Fibroblast of lung (primary cell): ENCODE data around the gene RBFOX1. TPM values are rescaled to one million over a fixed set of nuclear protein-coding genes. Genes with fewer than 3 reads are reported as not detected.

Experiments used
- DNase-seq, 2 donors: peaks; one replicate each; pipeline versions ENCODE4 v3.0.0 to v3.0.0-alpha.2; 2010; ENCODE audit warnings: low read depth in 2 of 2
- H2AFZ ChIP-seq: 2 replicates; pipeline ENCODE4 v1.5.1; 2012; ENCODE audit warnings: low read length, control low read depth, inconsistent platforms
- H3K27ac ChIP-seq: 2 replicates; pipeline ENCODE4 v1.5.1; 2011; ENCODE audit warnings: low read length, control low read depth; ENCODE audit not compliant: insufficient read depth
- H3K27me3 ChIP-seq: 2 replicates; pipeline ENCODE4 v1.5.1; 2011; ENCODE audit warnings: mild to moderate bottlenecking, low read length; ENCODE audit not compliant: control insufficient read depth, insufficient read depth
- H3K36me3 ChIP-seq: 2 replicates; pipeline ENCODE4 v1.5.1; 2011; ENCODE audit warnings: low read length; ENCODE audit not compliant: control insufficient read depth, insufficient read depth
- H3K4me1 ChIP-seq: 2 replicates; pipeline ENCODE4 v1.5.1; 2011; ENCODE audit warnings: low read length; ENCODE audit not compliant: control insufficient read depth, insufficient read depth; ENCODE audit errors: extremely low read depth
- H3K4me2 ChIP-seq: 2 replicates; pipeline ENCODE4 v1.5.1; 2011; ENCODE audit warnings: low read length, control low read depth; ENCODE audit not compliant: insufficient read depth; ENCODE audit errors: extremely low read depth
- H3K4me3 ChIP-seq, 4 experiments: fragments of 200-600 bp in 1 of 4; sonication (generic) in 1 of 4; replicated peaks in 1 of 4; 2 replicates each; pipeline ENCODE4 v1.5.1; 2011 to 2016; ENCODE audit warnings: low read length in 4 of 4, low read depth in 3 of 4, mild to moderate bottlenecking in 3 of 4, control low read depth in 2 of 4, inconsistent platforms in 1 of 4, mixed read lengths in 1 of 4; ENCODE audit not compliant: insufficient read depth in 1 of 4; ENCODE audit errors: control extremely low read depth in 1 of 4
- H3K79me2 ChIP-seq: 2 replicates; pipeline ENCODE4 v1.5.1; 2012; ENCODE audit warnings: mild to moderate bottlenecking, low read length, inconsistent platforms; ENCODE audit not compliant: control insufficient read depth, insufficient read depth
- H3K9ac ChIP-seq: 2 replicates; pipeline ENCODE4 v1.5.1; 2011; ENCODE audit warnings: mild to moderate bottlenecking, low read length, control low read depth; ENCODE audit not compliant: insufficient read depth
- H3K9me3 ChIP-seq: 2 replicates; pipeline ENCODE4 v1.5.1; 2012; ENCODE audit warnings: low read depth, low read length; ENCODE audit not compliant: control insufficient read depth, insufficient read depth
- H4K20me1 ChIP-seq: 2 replicates; pipeline ENCODE4 v1.5.1; 2011; ENCODE audit warnings: low read length; ENCODE audit not compliant: control insufficient read depth, insufficient read depth; ENCODE audit errors: extremely low read depth
- CTCF ChIP-seq, 2 donors: IDR thresholded peaks in 1 of 2; conservative IDR thresholded peaks in 1 of 2; 1 replicate in 1 of 2; 2 replicates in 1 of 2; pipeline ENCODE4 v1.5.1; 2011 to 2012; ENCODE audit warnings: low read length in 2 of 2, control low read depth in 1 of 2, inconsistent platforms in 1 of 2, low read depth in 1 of 2, mild to moderate bottlenecking in 1 of 2
- EZH2 ChIP-seq: IDR thresholded peaks from 2 replicates; pipeline ENCODE4 v1.5.1; 2012; ENCODE audit warnings: low read length, control low read depth, mild to moderate bottlenecking; ENCODE audit errors: missing control alignments
- polyA plus RNA-seq, 2 donors: library from polyadenylated mRNA; depleted of rRNA in 1 of 2; stranded (reverse) in 1 of 2; unstranded in 1 of 2; fragments of >200 nt; gene quantifications; 2 replicates each; pipeline ENCODE4 v1.2.1, GENCODE V29; 2011 to 2012; ENCODE audit warnings: missing spikeins in 1 of 2
- total RNA-seq: library from RNA; depleted of rRNA; stranded (reverse); fragments of >200 nt; gene quantifications from 2 replicates; pipeline ENCODE4 v1.2.1, GENCODE V29; 2014

Gene RBFOX1
- total and polyA plus RNA-seq, 2 donors (not counting 1 experiment from before 2014, with no cell fraction given) = not detected

GRCh38 chr16:7449808-7450207, 117.2 kb downstream of the RBFOX1 start:
- Histone ChIP-seq H3K27ac (no peak overlapping the region), H3K9ac (no peak overlapping the region)

GRCh38 chr16:7450440-7450839, 117.8 kb downstream of the RBFOX1 start:
- H2AFZ ChIP-seq = no peak overlapping the region
- no peak for DNase-seq
- TF ChIP-seq CTCF (conservative IDR thresholded peaks at IDR 0.05 in 1 of 2, IDR thresholded peaks at IDR 0.05 in 1 of 2; ENCODE audit: low read depth in 1 of 2, low read length in 2 of 2) = no peak
- no peak for TF ChIP-seq EZH2
- no peaks in the 10 kb centered on the region for H3K4me1 ChIP-seq
- H3K4me3 ChIP-seq = no peak overlapping the region
- no peaks in the 10 kb centered on the region for H4K20me1 ChIP-seq
- no peak overlapping the region for H3K9ac ChIP-seq
- H3K79me2 ChIP-seq = no peaks in the 10 kb centered on the region
- no peaks in the 10 kb centered on the region for H3K9me3 ChIP-seq
- H3K36me3 ChIP-seq = no peaks in the 10 kb centered on the region
- no peaks in the 10 kb centered on the region for H3K27me3 ChIP-seq
- H3K4me2 ChIP-seq = no peak overlapping the region
- no peak overlapping the region for H3K27ac ChIP-seq

More at GRCh38 chr16:7449808-7450207, 117.2 kb downstream of the RBFOX1 start:
- Histone ChIP-seq H3K79me2 (no peaks in the 10 kb centered on the region), H3K4me3 (no peak overlapping the region), H3K4me2 (no peak overlapping the region), H3K27me3 (no peaks in the 10 kb centered on the region), H3K4me1 (no peaks in the 10 kb centered on the region), H3K36me3 (no peaks in the 10 kb centered on the region), H3K9me3 (no peaks in the 10 kb centered on the region), H4K20me1 (no peaks in the 10 kb centered on the region), H2AFZ (no peak overlapping the region)
- TF ChIP-seq CTCF (conservative IDR thresholded peaks at IDR 0.05 in 1 of 2, IDR thresholded peaks at IDR 0.05 in 1 of 2; ENCODE audit: low read depth in 1 of 2, low read length in 2 of 2) = no peak
- TF ChIP-seq EZH2 = no peak
- no peak for DNase-seq

- no peak overlapping the region for H3K4me3 ChIP-seq
- H3K4me1 ChIP-seq = no peaks in the 10 kb centered on the region
- H3K36me3 ChIP-seq = no peaks in the 10 kb centered on the region
- no peaks in the 10 kb centered on the region for H4K20me1 ChIP-seq
- no peak overlapping the region for H3K27ac ChIP-seq
- no peaks in the 10 kb centered on the region for H3K27me3 ChIP-seq
- no peaks in the 10 kb centered on the region for H3K9me3 ChIP-seq
- TF ChIP-seq EZH2 = no peak
- TF ChIP-seq CTCF (conservative IDR thresholded peaks at IDR 0.05 in 1 of 2, IDR thresholded peaks at IDR 0.05 in 1 of 2; ENCODE audit: low read depth in 1 of 2, low read length in 2 of 2) = no peak
- H3K9ac ChIP-seq = no peak overlapping the region
- H3K4me2 ChIP-seq = no peak overlapping the region
- H2AFZ ChIP-seq = no peak overlapping the region
- no peaks in the 10 kb centered on the region for H3K79me2 ChIP-seq
- DNase-seq = no peak
These were observed 119.4 kb downstream of the RBFOX1 start for GRCh38 chr16:7452090-7452489.
